Hematopoietic multipotent progenitor cell treated with erythropoietin and hydrocortisone succinate and interleukin-3 and kit ligand, for 6 days (in vitro differentiated cells): Measurements from ENCODE around the gene BOLA1.
A peak's percentile ranks its signal among the peaks of the same experiment; 100 is the strongest.
"Not testable (repeated sequence)": the region's sequence is repeated elsewhere in the genome, so short reads cannot be mapped to it uniquely, and the experiment has no call there.

Experiments used
- DNase-seq: peaks from one replicate; pipeline ENCODE4 v3.0.0-alpha.2; 2015

The BOLA1 gene

GRCh38 chr1:149932474-149932873 is 33.1 kb downstream of the BOLA1 start:
- DNase-seq: no peak

GRCh38 chr1:149933208-149933607 is 33.8 kb downstream of the BOLA1 start:
- DNase-seq: no peak

GRCh38 chr1:149934356-149934755 is 35.0 kb downstream of the BOLA1 start:
- no peak for DNase-seq

- peak; percentile 69 for DNase-seq
These were observed 37.0 kb downstream of the BOLA1 start, which contains the start of gene MTMR11 for GRCh38 chr1:149936170-149936991. Gene MTMR11 (minus strand): TSS chr1:149936879. CDS start chr1:149936647, 232 bp downstream.

- DNase-seq: no peak
These were observed 37.8 kb downstream of the BOLA1 start for GRCh38 chr1:149936992-149937705.

GRCh38 chr1:149937759-149938158 is 38.4 kb downstream of the BOLA1 start:
- DNase-seq: no peak

- DNase-seq: not testable (repeated sequence)
These were observed 39.3 kb downstream of the BOLA1 start for GRCh38 chr1:149938668-149939003.

GRCh38 chr1:149940427-149940826 is 41.1 kb downstream of the BOLA1 start:
- no peak for DNase-seq

- DNase-seq: no peak
These were observed 42.8 kb downstream of the BOLA1 start for GRCh38 chr1:149942207-149942606.

- no peak for DNase-seq
These were observed 43.5 kb downstream of the BOLA1 start for GRCh38 chr1:149942885-149943284.

GRCh38 chr1:149945206-149945605 is 45.8 kb downstream of the BOLA1 start:
- no peak for DNase-seq

- no peak for DNase-seq
These were observed 50.5 kb downstream of the BOLA1 start for GRCh38 chr1:149949911-149950310.
